Tibial nerve (tissue), 4 donors: ENCODE results near the gene TMEM222.

ENCODE experiments used
- EP300 ChIP-seq, 2 donors: sonication (generic); formaldehyde crosslinking; IDR thresholded peaks; one replicate each; pipeline ENCODE4 v1.6.1; 2017; ENCODE audit warnings: antibody characterized with exemption in 2 of 2, mild to moderate bottlenecking in 1 of 2
- POLR2A ChIP-seq, 2 donors: fragments of 450-650 bp; IDR thresholded peaks; one replicate each; pipeline ENCODE4 v1.6.1; 2017; ENCODE audit warnings: antibody characterized with exemption in 2 of 2, mild to moderate bottlenecking in 2 of 2, moderate library complexity in 2 of 2
- TF ChIP-seq, protein P1 (sequence below), 5 experiments: fragments of 200-600 bp in 3 of 5; fragments of 450-650 bp in 2 of 5; sonication (generic) in 3 of 5; IDR thresholded peaks; one replicate each; pipeline ENCODE4 v1.5.1; 2016 to 2019; ENCODE audit warnings: antibody characterized with exemption in 5 of 5, mild to moderate bottlenecking in 3 of 5, moderate library complexity in 2 of 5

DNA sequence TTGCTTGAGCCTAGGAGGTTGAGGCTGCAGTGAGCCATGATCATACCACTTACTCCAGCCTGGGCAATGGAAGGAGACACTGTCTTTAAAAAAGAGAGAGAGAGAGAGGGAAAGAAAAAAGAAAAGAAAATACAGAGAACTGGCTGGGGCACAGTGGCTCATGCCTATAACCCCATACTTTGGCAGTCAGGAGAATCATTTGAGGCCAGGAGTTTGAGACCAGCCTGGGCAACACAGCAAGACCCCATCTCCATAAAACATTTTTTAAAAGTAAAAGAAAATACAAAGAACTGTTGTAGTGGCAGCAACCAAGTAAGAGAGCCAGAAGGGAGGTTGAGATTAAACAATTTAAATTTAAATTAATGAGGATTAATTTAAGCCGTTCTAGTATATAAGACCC is 47.8 kb upstream of the TMEM222 start:
- TF ChIP-seq, protein P1, sequence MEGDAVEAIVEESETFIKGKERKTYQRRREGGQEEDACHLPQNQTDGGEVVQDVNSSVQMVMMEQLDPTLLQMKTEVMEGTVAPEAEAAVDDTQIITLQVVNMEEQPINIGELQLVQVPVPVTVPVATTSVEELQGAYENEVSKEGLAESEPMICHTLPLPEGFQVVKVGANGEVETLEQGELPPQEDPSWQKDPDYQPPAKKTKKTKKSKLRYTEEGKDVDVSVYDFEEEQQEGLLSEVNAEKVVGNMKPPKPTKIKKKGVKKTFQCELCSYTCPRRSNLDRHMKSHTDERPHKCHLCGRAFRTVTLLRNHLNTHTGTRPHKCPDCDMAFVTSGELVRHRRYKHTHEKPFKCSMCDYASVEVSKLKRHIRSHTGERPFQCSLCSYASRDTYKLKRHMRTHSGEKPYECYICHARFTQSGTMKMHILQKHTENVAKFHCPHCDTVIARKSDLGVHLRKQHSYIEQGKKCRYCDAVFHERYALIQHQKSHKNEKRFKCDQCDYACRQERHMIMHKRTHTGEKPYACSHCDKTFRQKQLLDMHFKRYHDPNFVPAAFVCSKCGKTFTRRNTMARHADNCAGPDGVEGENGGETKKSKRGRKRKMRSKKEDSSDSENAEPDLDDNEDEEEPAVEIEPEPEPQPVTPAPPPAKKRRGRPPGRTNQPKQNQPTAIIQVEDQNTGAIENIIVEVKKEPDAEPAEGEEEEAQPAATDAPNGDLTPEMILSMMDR (IDR thresholded peaks at IDR 0.05), result no peak
- no peak for TF ChIP-seq POLR2A (IDR thresholded peaks at IDR 0.05)
- TF ChIP-seq EP300 (IDR thresholded peaks at IDR 0.05), result no peak
